HG03045 (cell line): ENCODE data around the gene RNF175.

Experiments used
- ATAC-seq: cut with Tn5 transposase; IDR thresholded peaks from one replicate; pipeline ENCODE4 v1.9.1; 2021; ENCODE audit warnings: mild to moderate bottlenecking, moderate library complexity; ENCODE audit not compliant: unreplicated experiment

Gene RNF175

DNA sequence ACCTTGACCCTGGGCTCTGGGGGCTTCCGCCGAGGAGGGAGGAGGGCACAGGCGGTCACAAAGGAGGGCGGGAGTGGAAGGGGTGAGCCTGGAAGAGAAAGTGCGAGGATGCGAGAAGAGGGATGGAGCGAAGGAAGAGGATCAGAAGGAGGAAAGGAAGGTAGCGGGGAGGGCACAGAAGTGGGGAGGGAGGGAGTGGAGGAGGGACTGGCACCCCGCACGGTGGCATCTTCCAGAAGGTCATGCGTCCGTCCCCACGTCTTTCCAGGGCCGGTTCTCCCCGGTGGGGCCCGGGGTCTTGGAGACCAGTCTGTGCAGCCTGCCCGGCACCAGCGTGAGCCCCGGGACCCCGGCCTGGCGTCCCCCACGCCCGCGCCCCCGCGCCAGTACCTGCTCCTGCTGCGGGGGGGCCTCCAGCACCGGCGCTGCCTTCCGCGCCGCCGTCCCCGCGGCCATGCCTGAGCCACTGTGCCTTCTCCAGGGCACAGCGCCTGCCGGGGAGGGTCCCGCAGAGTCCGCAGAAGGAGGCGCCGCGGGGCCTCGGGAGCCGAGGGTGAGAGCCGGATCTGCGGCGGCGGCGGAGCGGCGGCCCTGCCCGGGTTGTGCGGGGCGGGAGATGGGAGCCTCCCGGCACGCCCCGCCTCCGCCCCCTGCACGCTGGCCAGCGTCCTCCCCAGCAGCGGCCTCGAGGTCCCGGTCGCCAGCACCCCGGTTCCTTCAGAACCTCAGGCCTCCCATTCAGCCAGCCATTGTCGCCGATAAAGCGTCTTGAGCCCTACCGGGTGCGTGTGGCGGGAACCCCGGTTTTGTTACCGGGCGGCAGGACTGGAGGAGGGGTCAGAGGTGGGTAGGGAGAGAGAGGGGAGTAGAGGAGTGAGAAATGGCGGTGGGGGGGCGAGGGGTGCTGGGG lies at the start of gene RNF175:
Gene RNF175, minus strand, starts transcription at position 618 of the 910 bp plus-strand sequence. Its CDS starts 162 bp downstream, at position 456.
- ATAC-seq, result no peak

DNA sequence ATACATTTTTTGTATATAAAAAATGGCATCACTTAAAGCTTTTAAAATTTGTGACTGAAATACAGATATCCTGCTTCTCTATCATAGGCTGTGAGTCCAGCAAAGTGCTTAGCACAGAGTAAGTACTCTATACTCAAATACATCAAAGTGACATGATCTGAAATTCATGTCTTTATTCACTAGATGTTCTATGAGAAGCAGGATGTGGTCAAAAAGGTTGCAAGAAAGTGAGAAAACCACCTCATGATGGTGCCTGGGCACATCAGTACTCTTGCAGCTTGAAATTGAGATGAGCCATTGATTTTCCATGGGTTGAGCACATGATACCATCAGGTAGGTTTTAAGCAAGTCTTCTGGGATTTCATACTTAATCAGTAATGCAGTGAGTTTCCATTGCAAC lies 49.5 kb upstream of the RNF175 start:
- ATAC-seq, result no peak

DNA sequence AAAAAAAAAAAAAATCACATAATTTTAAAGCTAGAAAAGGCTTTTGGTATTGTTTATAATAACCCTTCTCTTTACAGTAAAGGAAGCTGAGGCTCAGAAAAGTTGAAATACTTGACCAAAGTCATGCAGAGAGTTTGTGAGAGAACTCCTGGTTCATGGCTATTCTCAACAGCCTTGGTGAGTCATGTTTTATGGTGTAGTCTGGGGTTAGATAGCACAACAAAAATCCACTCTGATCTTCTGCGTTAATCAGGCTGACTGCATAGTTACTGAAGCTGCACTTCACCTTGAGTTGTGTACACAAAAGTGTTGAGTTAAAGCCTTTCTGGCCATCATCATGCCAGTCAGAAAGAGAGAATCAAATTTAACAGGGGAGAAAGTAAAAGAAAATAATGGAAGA lies 48.4 kb upstream of the RNF175 start:
- no peak for ATAC-seq

DNA sequence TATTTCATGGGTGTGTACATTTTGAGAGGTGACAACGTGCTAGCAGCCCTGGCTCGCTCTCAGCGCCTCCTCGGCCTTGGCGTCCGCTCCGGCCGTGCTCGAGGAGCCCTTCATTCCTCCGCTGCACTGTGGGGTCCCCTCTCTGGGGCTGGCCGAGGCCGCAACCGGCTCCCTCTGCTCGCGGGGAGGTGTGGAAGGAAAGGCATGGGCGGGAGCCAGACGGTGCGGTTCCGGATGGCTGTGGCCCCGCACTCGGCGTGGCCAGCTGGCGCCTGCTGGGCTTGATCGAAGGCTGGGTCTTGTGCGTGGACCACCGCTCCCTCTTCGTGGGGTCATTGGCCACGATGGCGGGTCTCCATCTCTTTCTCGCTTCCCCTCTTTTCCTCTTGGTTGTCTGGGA lies 46.2 kb upstream of the RNF175 start:
- ATAC-seq, result no peak

DNA sequence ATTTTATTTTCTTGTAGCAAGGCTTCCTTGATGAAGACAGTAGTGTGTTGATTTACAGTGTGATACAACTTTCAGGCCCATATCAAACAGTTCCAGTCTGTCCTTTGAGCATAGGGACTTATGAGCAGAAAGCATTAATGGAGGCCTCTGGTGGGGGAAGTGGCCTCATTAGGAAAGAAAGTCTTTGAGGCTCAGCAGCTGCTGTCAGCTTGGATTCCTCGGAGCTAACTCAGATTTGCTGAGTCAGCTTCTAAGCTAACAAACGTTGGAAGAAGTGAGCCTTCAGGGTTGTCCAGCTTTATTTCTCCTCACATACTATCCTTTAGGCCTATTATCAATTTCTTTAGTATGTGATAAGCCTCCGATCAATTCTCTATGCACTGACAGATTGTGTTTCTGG lies 44.9 kb upstream of the RNF175 start:
- ATAC-seq, result no peak

DNA sequence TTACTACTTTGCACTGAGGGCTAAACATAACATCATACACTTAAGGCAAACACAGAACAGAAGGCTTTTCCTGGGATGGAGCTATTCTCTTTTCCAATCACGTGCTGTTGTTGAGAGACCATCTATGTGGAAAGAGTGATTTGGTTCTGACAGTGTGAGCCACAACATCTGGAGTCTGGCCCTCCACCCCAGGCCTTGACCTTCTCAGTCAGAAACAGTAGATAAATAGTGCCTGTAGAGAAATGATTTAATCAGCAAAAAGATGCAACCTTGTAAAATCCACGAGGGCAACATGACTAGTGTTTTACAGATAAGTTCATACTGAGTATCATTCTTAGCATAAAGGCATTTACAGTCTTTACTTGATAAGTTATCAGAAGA lies 39.9 kb upstream of the RNF175 start:
- ATAC-seq, result no peak

DNA sequence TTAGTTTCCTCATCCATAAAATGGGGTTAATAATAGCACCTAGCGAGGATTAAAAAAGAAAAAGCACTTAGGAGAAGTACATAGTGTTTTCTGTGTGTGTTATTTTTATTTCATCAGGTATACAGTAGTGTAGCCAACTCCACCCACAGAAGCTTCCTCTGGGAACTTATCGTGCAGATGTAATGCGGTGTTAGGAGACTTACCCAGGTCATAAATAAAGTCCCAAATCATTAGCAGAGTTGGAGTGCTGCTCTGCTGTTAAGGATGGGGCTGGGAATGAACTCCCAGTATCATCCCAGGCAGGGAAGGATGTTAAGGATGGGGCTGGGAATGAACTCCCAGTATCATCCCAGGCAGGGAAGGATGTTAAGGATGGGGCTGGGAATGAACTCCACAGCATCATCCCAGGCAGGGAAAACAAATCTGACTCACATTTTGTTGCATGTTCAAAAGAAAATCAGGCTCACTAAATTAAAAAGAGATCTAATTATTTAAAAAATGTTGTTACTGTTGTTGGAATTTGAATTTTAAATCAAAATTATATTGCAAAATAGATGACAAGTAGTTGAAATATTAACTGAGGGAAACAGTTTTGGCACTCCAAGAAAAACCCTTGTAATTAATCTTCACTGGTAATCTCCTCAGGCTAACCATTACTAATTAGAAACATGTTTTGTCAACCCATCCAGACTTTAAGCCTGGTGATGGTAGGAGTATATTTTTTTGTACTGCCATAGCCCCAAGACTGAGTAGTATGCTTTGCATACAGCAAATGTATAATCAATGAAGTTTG lies 39.3 kb upstream of the RNF175 start:
- ATAC-seq, result no peak

DNA sequence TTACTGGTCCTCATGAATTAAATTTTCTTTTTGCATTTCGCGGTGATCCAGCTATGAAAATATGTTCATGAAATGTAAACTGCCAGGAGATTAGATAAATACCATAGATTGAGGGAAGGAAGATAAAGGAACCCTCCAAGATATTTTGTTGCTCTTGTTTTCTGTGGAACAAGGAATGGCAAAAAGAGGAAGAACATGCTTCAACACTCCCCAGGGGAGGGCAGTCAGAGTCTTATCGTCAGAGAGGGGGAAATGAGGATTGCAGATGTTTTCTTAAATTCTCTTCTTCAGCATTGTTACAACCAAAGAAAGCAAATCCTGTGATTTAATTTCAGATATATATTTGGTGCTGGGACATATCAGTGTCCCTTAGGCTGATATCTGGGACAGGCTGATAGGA lies 38.6 kb upstream of the RNF175 start:
- no peak for ATAC-seq

DNA sequence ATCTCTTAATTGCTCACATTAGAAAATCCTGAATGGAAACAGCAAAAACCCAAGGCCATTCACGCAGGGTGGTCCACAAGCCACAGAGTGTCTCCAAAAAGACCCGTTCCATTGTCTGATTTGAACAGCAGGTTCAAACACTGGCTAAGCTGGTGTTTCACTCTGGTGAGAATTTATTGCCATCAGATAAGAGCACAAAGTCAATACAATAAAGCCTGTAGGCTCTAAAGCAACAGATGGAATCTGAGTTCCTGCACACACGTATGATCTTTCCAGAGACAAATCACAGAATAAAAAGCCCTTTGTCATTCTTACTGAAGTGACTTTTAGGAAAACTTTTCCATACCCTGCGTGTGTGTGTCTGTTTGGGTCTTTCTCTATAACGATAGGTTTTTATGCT lies 34.2 kb upstream of the RNF175 start:
- ATAC-seq, result no peak

DNA sequence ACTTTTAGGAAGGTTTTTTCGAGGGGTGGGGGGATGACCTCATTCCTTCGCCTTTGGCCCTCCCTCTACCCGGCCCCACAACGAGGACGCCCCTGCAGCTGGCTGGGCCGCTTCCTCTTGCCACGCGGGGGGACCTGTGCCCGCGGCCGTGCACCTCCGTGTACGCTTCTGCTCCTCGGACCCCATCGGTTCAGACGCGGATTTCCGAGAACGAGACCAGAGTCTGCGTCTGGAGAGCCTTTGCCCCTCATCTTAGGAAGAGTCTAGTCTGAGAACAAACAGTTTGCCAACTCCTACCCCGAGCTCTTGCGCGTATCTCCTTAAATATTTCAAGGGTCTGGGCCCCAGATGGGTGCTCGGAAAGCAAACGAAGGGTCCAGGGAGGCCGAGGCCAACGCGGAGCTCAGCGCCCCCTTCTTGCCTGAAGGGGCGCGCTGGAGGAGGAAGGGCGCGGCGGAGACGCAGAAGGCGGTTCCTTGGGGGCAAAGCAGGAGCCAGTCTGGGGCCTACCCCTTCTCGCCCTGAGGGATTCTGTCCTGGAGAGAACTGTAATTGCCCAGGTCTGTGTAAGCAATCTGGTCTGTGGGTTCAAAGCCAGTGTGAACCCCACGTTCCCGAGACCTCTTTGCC lies 32.9 kb upstream of the RNF175 start:
- no peak for ATAC-seq

DNA sequence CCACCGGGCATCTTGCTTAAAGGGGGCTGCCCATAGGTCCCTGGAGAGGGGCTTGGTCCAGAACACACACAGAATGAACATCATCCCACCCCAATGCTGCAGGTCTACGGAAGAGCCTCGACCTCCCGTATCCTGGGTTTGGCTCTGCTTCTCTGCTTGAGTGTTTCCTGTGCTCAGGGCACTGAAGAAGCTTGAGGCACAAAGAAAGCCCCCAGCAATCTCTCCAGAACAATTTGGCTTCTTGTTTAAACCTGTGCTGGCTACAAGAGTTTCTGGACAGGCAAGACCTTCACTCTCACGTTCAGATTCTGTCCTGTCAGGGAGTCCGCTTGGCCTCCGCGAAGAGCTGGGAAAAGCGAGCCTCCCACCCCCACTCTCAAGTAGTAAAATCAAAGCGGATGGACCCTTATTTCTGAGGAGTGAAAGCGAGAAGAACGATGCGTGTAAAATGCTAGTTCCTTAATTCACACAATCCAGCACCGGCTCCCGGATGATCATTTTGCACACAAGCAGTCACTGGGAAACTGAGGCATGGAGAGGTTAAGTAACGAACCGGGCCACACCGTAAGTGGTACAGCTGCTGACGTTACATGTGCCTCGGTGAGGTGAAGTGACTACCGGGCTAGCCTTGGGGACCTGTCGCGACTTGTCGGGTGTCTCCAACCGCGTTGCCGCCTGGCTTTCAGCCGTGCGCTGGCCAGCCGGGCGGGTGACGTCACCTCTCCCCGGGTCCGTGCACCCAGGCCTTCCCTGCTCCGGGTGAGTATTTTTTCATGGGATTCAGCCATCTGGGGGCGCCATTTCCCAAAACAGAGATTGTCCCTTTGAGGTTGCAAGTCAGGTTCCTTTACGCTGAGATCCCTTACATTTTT lies 32.2 kb upstream of the RNF175 start:
- no peak for ATAC-seq

DNA sequence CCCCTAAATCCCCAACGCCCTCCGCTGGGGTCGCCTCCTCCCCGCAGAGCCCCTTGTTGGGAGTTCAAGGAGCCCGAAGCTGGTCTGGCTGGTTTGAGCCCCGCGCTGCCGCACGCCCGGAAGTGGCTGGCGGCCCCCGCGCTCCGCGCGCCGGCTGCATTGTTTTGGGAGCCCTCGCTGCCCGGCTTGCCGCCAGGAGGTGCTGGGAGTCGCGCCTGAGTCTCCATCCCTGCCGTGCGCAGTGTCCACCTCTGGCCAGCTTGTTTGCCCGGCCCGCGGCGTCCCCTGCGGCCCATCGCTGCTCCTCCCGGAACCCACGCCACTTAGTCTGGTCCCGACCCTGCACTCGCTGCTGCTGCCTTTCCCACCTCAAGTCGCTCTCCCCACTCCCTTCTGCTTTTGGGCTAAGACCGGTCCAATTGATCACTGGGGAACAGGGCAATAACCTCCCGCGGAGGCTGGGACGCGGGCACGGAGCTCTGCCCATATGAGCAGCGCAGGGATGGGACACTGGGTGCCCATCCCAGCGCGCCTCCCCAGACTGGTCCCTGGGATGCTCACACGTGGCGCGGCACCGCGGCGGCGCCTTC lies 31.2 kb upstream of the RNF175 start:
- ATAC-seq, result no peak

DNA sequence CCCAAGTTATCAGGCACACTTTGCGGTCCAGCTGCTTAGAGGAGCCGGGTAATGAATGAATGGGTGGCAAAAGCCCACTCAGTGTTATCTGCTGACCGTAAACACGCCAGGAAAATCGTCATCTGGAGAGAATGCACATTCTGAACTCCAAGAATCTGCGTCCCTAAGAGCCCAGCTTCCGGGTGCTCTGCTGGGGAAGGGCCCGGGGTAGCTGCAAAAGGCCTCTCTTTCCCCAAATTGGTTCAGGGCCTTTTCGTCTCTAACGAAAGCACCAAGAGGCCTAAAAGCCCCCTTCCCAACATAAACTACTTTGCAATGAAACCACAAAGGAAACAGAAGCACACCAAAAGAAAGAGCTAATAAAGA lies 30.7 kb upstream of the RNF175 start:
- ATAC-seq, result no peak

DNA sequence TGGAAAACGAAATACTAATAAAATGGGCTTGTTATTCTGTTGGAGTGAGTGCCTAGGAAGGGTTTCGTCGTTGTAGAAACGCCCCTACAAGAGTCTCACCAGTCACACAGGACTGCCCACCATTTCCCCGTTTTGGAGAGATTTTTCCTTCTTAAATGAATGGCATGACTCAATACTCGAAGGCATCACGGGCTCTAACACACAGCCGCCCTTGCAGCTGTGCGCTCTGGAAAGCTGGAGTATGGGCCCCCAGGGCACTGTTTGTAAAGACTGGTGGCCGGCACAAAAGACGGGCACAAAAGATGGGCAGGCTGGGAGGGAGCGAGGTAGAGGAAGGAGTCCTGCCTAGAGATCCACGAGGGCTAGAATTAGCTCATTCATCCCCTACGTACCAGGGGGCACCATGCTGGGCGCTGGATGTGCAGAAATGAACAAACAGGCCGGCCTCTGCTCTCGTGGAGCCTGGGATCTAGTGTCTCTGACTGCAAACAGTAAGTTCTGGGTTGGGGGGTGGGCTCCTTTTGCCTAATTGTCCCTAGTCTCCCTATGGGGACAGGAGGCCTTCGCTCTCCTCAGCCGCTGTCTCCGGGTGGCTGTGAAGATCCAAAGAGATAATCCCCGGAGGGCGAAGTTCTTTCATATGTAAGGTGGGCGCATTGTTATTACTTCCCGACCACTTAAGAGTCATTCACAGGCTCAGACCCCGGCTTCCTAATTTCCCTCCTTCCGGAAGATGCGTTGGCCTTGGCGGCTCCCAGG lies 30.1 kb upstream of the RNF175 start:
- no peak for ATAC-seq

DNA sequence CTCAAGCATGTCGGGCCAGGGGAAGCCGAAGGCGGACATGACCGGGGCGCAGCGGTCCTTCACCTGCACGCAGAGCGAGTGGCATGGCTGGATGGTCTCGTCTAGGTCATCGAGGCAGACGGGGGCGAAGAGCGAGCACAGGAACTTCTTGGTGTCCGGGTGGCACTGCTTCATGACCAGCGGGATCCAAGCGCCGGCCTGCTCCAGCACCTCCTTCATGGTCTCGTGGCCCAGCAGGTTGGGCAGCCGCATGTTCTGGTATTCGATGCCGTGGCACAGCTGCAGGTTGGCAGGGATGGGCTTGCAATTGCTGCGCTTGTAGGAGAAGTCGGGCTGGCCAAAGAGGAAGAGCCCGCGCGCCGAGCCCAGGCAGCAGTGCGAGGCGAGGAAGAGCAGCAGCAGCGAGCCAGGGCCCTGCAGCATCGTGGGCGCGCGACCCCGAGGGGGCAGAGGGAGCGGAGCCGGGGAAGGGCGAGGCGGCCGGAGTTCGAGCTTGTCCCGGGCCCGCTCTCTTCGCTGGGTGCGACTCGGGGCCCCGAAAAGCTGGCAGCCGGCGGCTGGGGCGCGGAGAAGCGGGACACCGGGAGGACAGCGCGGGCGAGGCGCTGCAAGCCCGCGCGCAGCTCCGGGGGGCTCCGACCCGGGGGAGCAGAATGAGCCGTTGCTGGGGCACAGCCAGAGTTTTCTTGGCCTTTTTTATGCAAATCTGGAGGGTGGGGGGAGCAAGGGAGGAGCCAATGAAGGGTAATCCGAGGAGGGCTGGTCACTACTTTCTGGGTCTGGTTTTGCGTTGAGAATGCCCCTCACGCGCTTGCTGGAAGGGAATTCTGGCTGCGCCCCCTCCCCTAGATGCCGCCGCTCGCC lies 28.8 kb upstream of the RNF175 start, which contains the start of gene SFRP2:
Gene SFRP2, minus strand, starts transcription at position 671 of the 864 bp plus-strand sequence. Its CDS starts 248 bp downstream, at position 423.
- no peak for ATAC-seq

DNA sequence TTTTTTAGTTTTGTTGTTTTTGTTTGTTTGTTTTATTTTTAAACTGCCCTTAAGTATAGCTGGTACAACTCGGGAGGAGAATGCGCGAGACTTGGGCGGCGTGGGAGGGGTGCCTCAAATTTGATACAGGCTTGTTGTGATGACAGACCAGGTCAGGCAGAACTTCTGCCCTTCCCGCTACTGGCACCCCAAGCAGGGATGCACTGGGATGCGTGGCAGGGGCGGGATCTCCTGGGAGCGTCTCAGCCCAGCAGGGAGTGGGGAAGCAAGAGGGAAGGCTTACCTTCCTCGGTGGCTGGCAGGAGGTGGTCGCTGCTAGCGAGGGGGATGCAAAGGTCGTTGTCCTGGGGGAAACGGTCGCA lies 28.2 kb upstream of the RNF175 start:
- ATAC-seq, result no peak

DNA sequence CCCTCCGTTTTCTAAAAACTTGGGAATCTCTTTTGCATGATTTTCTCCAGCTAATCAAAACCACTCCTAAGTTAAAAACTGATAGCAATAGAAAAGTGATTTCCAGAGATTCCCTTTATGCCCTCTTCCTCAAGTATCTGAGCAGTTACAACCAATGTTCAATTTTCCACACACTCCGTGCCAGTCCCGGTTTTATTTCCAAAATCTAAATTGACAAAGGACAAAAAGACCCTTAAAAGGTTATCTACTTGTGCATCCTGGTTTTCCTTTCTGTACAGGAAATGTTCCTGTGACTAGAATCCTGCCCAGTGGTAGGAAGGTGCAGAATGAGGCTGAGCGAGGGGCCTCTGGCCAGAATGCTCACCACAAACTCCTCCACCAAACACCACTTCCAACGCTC lies 27.8 kb upstream of the RNF175 start:
- no peak for ATAC-seq

DNA sequence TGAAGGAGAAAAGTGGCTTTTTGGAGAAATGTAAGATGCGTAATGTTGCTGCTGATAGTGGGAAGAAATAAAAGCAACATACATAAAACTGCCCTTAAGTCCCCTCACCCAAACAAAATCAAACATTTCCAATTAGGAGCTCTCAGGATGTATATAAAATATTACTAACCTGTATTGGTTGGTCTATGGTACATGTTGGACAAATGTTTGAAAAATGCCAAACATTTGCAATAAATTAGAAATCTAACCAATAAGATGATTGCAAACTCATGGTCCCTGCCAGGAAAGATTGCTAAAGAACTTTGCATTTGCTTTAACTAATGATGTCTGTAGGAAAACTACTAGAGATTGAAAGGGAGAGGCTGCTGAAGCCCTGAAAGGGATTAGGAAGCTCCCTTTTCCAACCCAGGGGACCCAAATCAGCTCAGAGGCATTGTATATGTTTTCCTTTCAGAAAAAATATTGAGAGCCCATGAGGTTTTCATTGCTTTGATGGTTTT lies 27.3 kb upstream of the RNF175 start:
- ATAC-seq, result no peak
